Astrocyte (in vitro differentiated cells and primary cell): ENCODE results near the gene MAP3K14. TPM values are rescaled to one million over a fixed set of nuclear protein-coding genes. Genes with fewer than 3 reads are reported as not detected.

Experiments used
- DNase-seq: peaks from one replicate; pipeline ENCODE4 v3.0.0-alpha.2; 2010; ENCODE audit warnings: low read depth
- FAIRE-seq: peaks from 2 replicates; lab custom pipeline; 2011; peaks lifted over from hg19 to GRCh38; lab: Jason Lieb, UNC
- H2AFZ ChIP-seq: 2 replicates; pipeline ENCODE4 v1.6.0; 2012; ENCODE audit warnings: low read depth, low read length, inconsistent platforms
- H3K27ac ChIP-seq: 2 replicates; pipeline ENCODE4 v1.5.1; 2011; ENCODE audit warnings: low read depth, low read length, inconsistent platforms
- H3K27me3 ChIP-seq: 2 replicates; pipeline ENCODE4 v1.6.0; 2011; ENCODE audit warnings: low read length, inconsistent platforms; ENCODE audit not compliant: insufficient read depth
- H3K36me3 ChIP-seq: 2 replicates; pipeline ENCODE4 v1.5.1; 2011; ENCODE audit warnings: low read length, inconsistent platforms; ENCODE audit not compliant: insufficient read depth
- H3K4me1 ChIP-seq: 2 replicates; pipeline ENCODE4 v1.5.1; 2011; ENCODE audit warnings: low read length, inconsistent platforms; ENCODE audit not compliant: insufficient read depth
- H3K4me2 ChIP-seq: 2 replicates; pipeline ENCODE4 v1.6.0; 2012; ENCODE audit warnings: low read length, inconsistent platforms
- H3K4me3 ChIP-seq: 2 replicates; pipeline ENCODE4 v1.5.1; 2011; ENCODE audit warnings: low read depth, mild to moderate bottlenecking, low read length, inconsistent platforms; ENCODE audit not compliant: insufficient read depth
- H3K79me2 ChIP-seq: 2 replicates; pipeline ENCODE4 v1.6.0; 2012; ENCODE audit warnings: mild to moderate bottlenecking, low read length, inconsistent platforms; ENCODE audit not compliant: insufficient read depth
- H3K9ac ChIP-seq: 2 replicates; pipeline ENCODE4 v1.6.0; 2012; ENCODE audit warnings: mild to moderate bottlenecking, low read length, inconsistent platforms
- H3K9me3 ChIP-seq: 2 replicates; pipeline ENCODE4 v1.5.1; 2012; ENCODE audit warnings: low read depth, mild to moderate bottlenecking, low read length, inconsistent platforms; ENCODE audit not compliant: insufficient read depth
- H4K20me1 ChIP-seq: 2 replicates; pipeline ENCODE4 v1.6.0; 2012; ENCODE audit warnings: low read length, inconsistent platforms; ENCODE audit not compliant: insufficient read depth
- H3K27ac Mint-ChIP-seq: one replicate; pipeline ENCODE4 v1.8.0; 2021; ENCODE audit warnings: mild to moderate bottlenecking, mixed read lengths; ENCODE audit not compliant: unreplicated experiment
- H3K27me3 Mint-ChIP-seq: one replicate; pipeline ENCODE4 v1.8.0; 2021; ENCODE audit warnings: low read depth, mixed read lengths; ENCODE audit not compliant: unreplicated experiment
- H3K36me3 Mint-ChIP-seq: one replicate; pipeline ENCODE4 v1.8.0; 2021; ENCODE audit warnings: low read depth, mixed read lengths; ENCODE audit not compliant: unreplicated experiment
- H3K4me1 Mint-ChIP-seq: one replicate; pipeline ENCODE4 v1.8.0; 2021; ENCODE audit warnings: low read depth, mixed read lengths; ENCODE audit not compliant: unreplicated experiment
- H3K4me3 Mint-ChIP-seq: one replicate; pipeline ENCODE4 v1.8.0; 2021; ENCODE audit warnings: mild to moderate bottlenecking, moderate library complexity, mixed read lengths; ENCODE audit not compliant: unreplicated experiment
- H3K9me3 Mint-ChIP-seq: one replicate; pipeline ENCODE4 v1.8.0; 2021; ENCODE audit warnings: mild to moderate bottlenecking, mixed read lengths; ENCODE audit not compliant: unreplicated experiment
- CTCF ChIP-seq: IDR thresholded peaks from 2 replicates; pipeline ENCODE4 v1.5.1; 2011; ENCODE audit warnings: low read depth, mild to moderate bottlenecking, inconsistent platforms, low read length, moderate library complexity; ENCODE audit not compliant: insufficient read depth
- EZH2 ChIP-seq: IDR thresholded peaks from 2 replicates; pipeline ENCODE4 v1.6.1; 2012; ENCODE audit warnings: mild to moderate bottlenecking, low read length, inconsistent platforms; ENCODE audit not compliant: insufficient read depth
- total RNA-seq: library from RNA; stranded (reverse); gene quantifications from 2 replicates; pipeline ENCODE4 v1.2.1, GENCODE V29; 2021

Gene MAP3K14
- total RNA-seq, 1 donor from 2014 or later, result 10.8 TPM

- no peak overlapping the region for H3K9ac ChIP-seq
- TF ChIP-seq CTCF, result peak; percentile 86
- no peak for TF ChIP-seq EZH2
- Mint-ChIP-seq H3K27me3 (no peaks in the 10 kb centered on the region), H3K27ac (no peak overlapping the region), H3K4me3 (no peak overlapping the region), H3K9me3 (no peaks in the 10 kb centered on the region), H3K4me1 (peaks cover under 1% of the 10 kb centered on the region), H3K36me3 (peaks cover 17% of the 10 kb centered on the region)
- no peaks in the 10 kb centered on the region for H3K27me3 ChIP-seq
- H4K20me1 ChIP-seq, result peaks cover 28% of the 10 kb centered on the region
- H3K36me3 ChIP-seq, result peaks cover 20% of the 10 kb centered on the region
- H3K9me3 ChIP-seq, result no peaks in the 10 kb centered on the region
- H2AFZ ChIP-seq, result no peak overlapping the region
- DNase-seq, result peak; percentile 69
- no peak overlapping the region for H3K4me3 ChIP-seq
- no peak overlapping the region for H3K27ac ChIP-seq
- H3K4me1 ChIP-seq, result peaks cover 21% of the 10 kb centered on the region
- H3K4me2 ChIP-seq, result peak overlapping the region; percentile 34
- FAIRE-seq, result peak; percentile 73
- no peaks in the 10 kb centered on the region for H3K79me2 ChIP-seq
Observed at GRCh38 chr17:45277216-45277849, 39.5 kb downstream of the MAP3K14 start.

- H2AFZ ChIP-seq, result no peak overlapping the region
- peaks cover 29% of the 10 kb centered on the region for H4K20me1 ChIP-seq
- FAIRE-seq (no peak), DNase-seq (no peak)
- H3K9me3 ChIP-seq, result no peaks in the 10 kb centered on the region
- H3K36me3 ChIP-seq, result peaks cover 17% of the 10 kb centered on the region
- H3K9me3 Mint-ChIP-seq, result no peaks in the 10 kb centered on the region
- no peak overlapping the region for H3K9ac ChIP-seq
- H3K4me1 Mint-ChIP-seq, result no peaks in the 10 kb centered on the region
- no peak overlapping the region for H3K4me3 Mint-ChIP-seq
- no peak overlapping the region for H3K27ac Mint-ChIP-seq
- no peaks in the 10 kb centered on the region for H3K27me3 ChIP-seq
- peaks cover 21% of the 10 kb centered on the region for H3K4me1 ChIP-seq
- H3K27me3 Mint-ChIP-seq, result no peaks in the 10 kb centered on the region
- peaks cover 17% of the 10 kb centered on the region for H3K36me3 Mint-ChIP-seq
- no peaks in the 10 kb centered on the region for H3K79me2 ChIP-seq
- no peak overlapping the region for H3K27ac ChIP-seq
- TF ChIP-seq EZH2 (no peak), CTCF (no peak)
- no peak overlapping the region for H3K4me2 ChIP-seq
- no peak overlapping the region for H3K4me3 ChIP-seq
Observed at GRCh38 chr17:45276031-45276430, 40.8 kb downstream of the MAP3K14 start.

GRCh38 chr17:45274033-45274432 is 42.8 kb downstream of the MAP3K14 start:
- Histone ChIP-seq H3K9ac (peak overlapping the region; percentile 22), H3K4me2 (no peak overlapping the region), H3K36me3 (peaks cover 23% of the 10 kb centered on the region), H3K9me3 (no peaks in the 10 kb centered on the region), H3K27ac (no peak overlapping the region), H2AFZ (no peak overlapping the region), H3K27me3 (no peaks in the 10 kb centered on the region), H3K4me3 (no peak overlapping the region), H4K20me1 (peaks cover 44% of the 10 kb centered on the region), H3K79me2 (no peaks in the 10 kb centered on the region), H3K4me1 (peaks cover 21% of the 10 kb centered on the region)
- H3K4me1 Mint-ChIP-seq, result no peaks in the 10 kb centered on the region
- FAIRE-seq, result no peak
- H3K36me3 Mint-ChIP-seq, result peaks cover 20% of the 10 kb centered on the region
- H3K27ac Mint-ChIP-seq, result no peak overlapping the region
- no peak for DNase-seq
- H3K27me3 Mint-ChIP-seq, result no peaks in the 10 kb centered on the region
- H3K4me3 Mint-ChIP-seq, result no peak overlapping the region
- no peaks in the 10 kb centered on the region for H3K9me3 Mint-ChIP-seq
- no peak for TF ChIP-seq EZH2
- TF ChIP-seq CTCF, result no peak
